Endothelial cell of umbilical vein (primary cell): ENCODE measurements around the gene CPSF3.

Experiments used
- CTCF ChIP-seq, 2 donors: IDR thresholded peaks; 1 replicate in 1 of 2; 2 replicates in 1 of 2; pipeline ENCODE4 v1.5.1; 2011; ENCODE audit warnings: low read length in 2 of 2, mild to moderate bottlenecking in 2 of 2, moderate library complexity in 2 of 2, control low read depth in 1 of 2, inconsistent platforms in 1 of 2, low read depth in 1 of 2; ENCODE audit not compliant: insufficient read depth in 1 of 2; ENCODE audit errors: extremely low read depth in 1 of 2
- EZH2 ChIP-seq: IDR thresholded peaks from 2 replicates; pipeline ENCODE4 v1.6.1; 2012; ENCODE audit warnings: borderline replicate concordance, low read depth, mild to moderate bottlenecking, moderate library complexity, low read length, inconsistent platforms; ENCODE audit not compliant: severe bottlenecking
- JUN ChIP-seq: IDR thresholded peaks from 2 replicates; pipeline ENCODE4 v1.6.1; 2011; ENCODE audit warnings: borderline replicate concordance, low read depth; ENCODE audit not compliant: insufficient read length, insufficient read depth
- MAX ChIP-seq: IDR thresholded peaks from 2 replicates; pipeline ENCODE4 v1.6.1; 2011; ENCODE audit not compliant: insufficient read depth, insufficient read length
- MYC ChIP-seq: IDR thresholded peaks from one replicate; pipeline ENCODE4 v1.6.1; 2011; ENCODE audit warnings: mild to moderate bottlenecking, low read depth, low read length
- POLR2A ChIP-seq: IDR thresholded peaks from 2 replicates; pipeline ENCODE4 v1.6.1; 2012; ENCODE audit warnings: low read depth, mild to moderate bottlenecking, control low read depth, low read length
- POLR2AphosphoS5 ChIP-seq: IDR thresholded peaks from 2 replicates; pipeline ENCODE4 v1.6.1; 2012; ENCODE audit warnings: low read depth, mild to moderate bottlenecking, control low read depth, low read length, moderate library complexity; ENCODE audit not compliant: insufficient read depth

GRCh38 chr2:9498210-9498609 lies 74.8 kb downstream of the CPSF3 start:
- TF ChIP-seq JUN (no peak), CTCF (IDR thresholded peaks at IDR 0.05; ENCODE audit: extremely low read depth in 1 of 2, insufficient read depth in 1 of 2, low read depth in 1 of 2, low read length in 2 of 2) (no peak), MAX (no peak), POLR2A (no peak), MYC (no peak), POLR2AphosphoS5 (no peak), EZH2 (no peak)
